GM23248 (cell line): ENCODE measurements around the gene COX7B. TPM values are rescaled to one million over a fixed set of nuclear protein-coding genes. Genes with fewer than 3 reads are reported as not detected.

ENCODE experiments used
- DNase-seq: peaks from one replicate; pipeline ENCODE4 v3.0.0-alpha.2; 2015
- H2AFZ ChIP-seq: fragments of 200-600 bp; sonication (generic); 2 replicates; pipeline ENCODE4 v1.6.1; 2016; ENCODE audit warnings: antibody characterized with exemption
- H3F3A ChIP-seq: fragments of 200-600 bp; sonication (generic); 2 replicates; pipeline ENCODE4 v1.6.1; 2016; ENCODE audit warnings: mild to moderate bottlenecking, antibody characterized with exemption, mixed run types; ENCODE audit not compliant: insufficient read depth
- H3K27ac ChIP-seq: fragments of 200-600 bp; sonication (generic); 2 replicates; pipeline ENCODE4 v1.5.1; 2016; ENCODE audit warnings: mild to moderate bottlenecking
- H3K27me3 ChIP-seq: fragments of 200-600 bp; sonication (generic); replicated peaks from 2 replicates; pipeline ENCODE4 v1.6.1; 2016; ENCODE audit warnings: mild to moderate bottlenecking; ENCODE audit not compliant: insufficient read depth
- H3K36me3 ChIP-seq: fragments of 200-600 bp; sonication (generic); 2 replicates; pipeline ENCODE4 v1.6.1; 2016; ENCODE audit warnings: low read depth, mild to moderate bottlenecking
- H3K4me1 ChIP-seq: fragments of 200-600 bp; sonication (generic); 2 replicates; pipeline ENCODE4 v1.6.1; 2016; ENCODE audit warnings: mild to moderate bottlenecking; ENCODE audit not compliant: insufficient read depth
- H3K4me2 ChIP-seq: fragments of 200-600 bp; sonication (generic); one replicate; pipeline ENCODE4 v1.6.1; 2016; ENCODE audit warnings: mild to moderate bottlenecking; ENCODE audit not compliant: unreplicated experiment
- H3K4me3 ChIP-seq: fragments of 200-600 bp; sonication (generic); 2 replicates; pipeline ENCODE4 v1.5.1; 2016; ENCODE audit warnings: mild to moderate bottlenecking
- H3K79me2 ChIP-seq: fragments of 200-600 bp; sonication (generic); 2 replicates; pipeline ENCODE4 v1.6.1; 2016; ENCODE audit warnings: mild to moderate bottlenecking; ENCODE audit not compliant: insufficient read depth
- H3K9ac ChIP-seq: fragments of 200-600 bp; sonication (generic); 2 replicates; pipeline ENCODE4 v1.6.1; 2016; ENCODE audit warnings: mild to moderate bottlenecking
- H3K9me2 ChIP-seq: fragments of 200-600 bp; sonication (generic); 2 replicates; pipeline ENCODE4 v1.6.1; 2016; ENCODE audit warnings: mixed run types, mild to moderate bottlenecking, moderate library complexity; ENCODE audit not compliant: insufficient read depth
- H3K9me3 ChIP-seq: fragments of 200-600 bp; sonication (generic); one replicate; pipeline ENCODE4 v1.6.1; 2017; ENCODE audit warnings: low read depth
- H4K20me1 ChIP-seq: fragments of 200-600 bp; sonication (generic); 2 replicates; pipeline ENCODE4 v1.6.0; 2016; ENCODE audit not compliant: insufficient read depth
- EZH2 ChIP-seq: fragments of 200-600 bp; sonication (generic); IDR thresholded peaks from 2 replicates; pipeline ENCODE4 v1.6.1; 2018; ENCODE audit warnings: antibody characterized with exemption, mild to moderate bottlenecking; ENCODE audit not compliant: insufficient read depth, poor library complexity, severe bottlenecking
- EZH2phosphoT487 ChIP-seq: fragments of 200-600 bp; sonication (generic); IDR thresholded peaks from 2 replicates; pipeline ENCODE4 v1.6.1; 2018; ENCODE audit warnings: antibody characterized with exemption, moderate library complexity, mild to moderate bottlenecking, low read depth; ENCODE audit not compliant: insufficient read depth
- WGBS, 2 experiments: methylation state at CpG; one replicate each; pipeline ENCODE4 v1.1.6; 2015 to 2017; ENCODE audit warnings: low lambda C conversion rate in 2 of 2, low coverage in 1 of 2; ENCODE audit errors: missing lambda C conversion rate in 2 of 2; 5-methylcytosine and 5-hydroxymethylcytosine counted together
- in situ Hi-C: fragments of 300-500 bp; cut with MboI; formaldehyde crosslinking; loops from 2 replicates; pipeline ENCODE4 v1.15.0; 2020
- polyA plus RNA-seq: library from polyadenylated mRNA; unstranded; fragments of >200 nt; fragmentation: Nextera tagmentation; extraction: Ambion mirVana; gene quantifications from 2 replicates; pipeline ENCODE4 v1.2.1, GENCODE V29; 2016
- total RNA-seq: library from RNA; depleted of rRNA; stranded (reverse); fragments of >200 nt; shearing (Covaris generic); gene quantifications from 2 replicates; pipeline ENCODE4 v1.2.3, GENCODE V29; 2014

The COX7B gene
- total and polyA plus RNA-seq, 2 experiments from 2014 or later: 168 to 335 TPM

DNA sequence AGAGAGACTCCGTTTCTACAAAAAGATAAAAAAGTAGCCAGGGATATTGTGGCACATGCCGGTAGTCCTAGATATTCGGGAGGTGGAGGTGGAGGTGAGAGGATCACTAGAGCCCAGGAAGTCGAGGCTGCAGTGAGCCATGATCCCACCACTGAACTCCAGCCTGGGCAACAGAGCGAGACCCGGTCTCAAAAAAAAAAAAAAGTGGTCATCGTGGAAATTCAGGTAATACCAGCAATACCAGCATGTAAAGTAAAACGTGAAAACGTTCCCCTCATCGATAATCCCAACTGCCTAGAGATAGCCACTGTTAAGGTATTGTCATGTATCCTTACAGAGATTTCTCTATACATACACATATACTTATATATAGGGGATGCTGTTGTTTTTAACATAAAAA lies 5.6 kb upstream of the COX7B start:
- H3K9me2 ChIP-seq: no peaks in the 10 kb centered on the region
- H4K20me1 ChIP-seq: no peaks in the 10 kb centered on the region
- TF ChIP-seq EZH2phosphoT487: no peak
- no peak for TF ChIP-seq EZH2
- no peaks in the 10 kb centered on the region for H3K27me3 ChIP-seq
- no peaks in the 10 kb centered on the region for H3K36me3 ChIP-seq
- H3F3A ChIP-seq: 0 out of 2 replicates have a peak, but pooled peaks cover 10% of the 10 kb centered on the region
- H3K4me3 ChIP-seq: peak overlapping the region; percentile 84
- H3K4me1 ChIP-seq: peaks cover 5% of the 10 kb centered on the region; the same call in 1 of the 2 replicates
- peak overlapping the region; percentile 86 for H3K4me2 ChIP-seq
- peaks cover 63% of the 10 kb centered on the region for H3K79me2 ChIP-seq
- no peak for DNase-seq
- H3K9ac ChIP-seq: peak overlapping the region; percentile 98; the same call in 1 of the 2 replicates
- H2AFZ ChIP-seq: no peak overlapping the region
- in situ Hi-C loops: no loop called here
- 89 to 97% methylated on average over 7 to 10 of the region's 10 CpGs for whole genome bisulfite sequencing, 2 experiments
- H3K9me3 ChIP-seq: no peaks in the 10 kb centered on the region
- no peak overlapping the region for H3K27ac ChIP-seq

DNA sequence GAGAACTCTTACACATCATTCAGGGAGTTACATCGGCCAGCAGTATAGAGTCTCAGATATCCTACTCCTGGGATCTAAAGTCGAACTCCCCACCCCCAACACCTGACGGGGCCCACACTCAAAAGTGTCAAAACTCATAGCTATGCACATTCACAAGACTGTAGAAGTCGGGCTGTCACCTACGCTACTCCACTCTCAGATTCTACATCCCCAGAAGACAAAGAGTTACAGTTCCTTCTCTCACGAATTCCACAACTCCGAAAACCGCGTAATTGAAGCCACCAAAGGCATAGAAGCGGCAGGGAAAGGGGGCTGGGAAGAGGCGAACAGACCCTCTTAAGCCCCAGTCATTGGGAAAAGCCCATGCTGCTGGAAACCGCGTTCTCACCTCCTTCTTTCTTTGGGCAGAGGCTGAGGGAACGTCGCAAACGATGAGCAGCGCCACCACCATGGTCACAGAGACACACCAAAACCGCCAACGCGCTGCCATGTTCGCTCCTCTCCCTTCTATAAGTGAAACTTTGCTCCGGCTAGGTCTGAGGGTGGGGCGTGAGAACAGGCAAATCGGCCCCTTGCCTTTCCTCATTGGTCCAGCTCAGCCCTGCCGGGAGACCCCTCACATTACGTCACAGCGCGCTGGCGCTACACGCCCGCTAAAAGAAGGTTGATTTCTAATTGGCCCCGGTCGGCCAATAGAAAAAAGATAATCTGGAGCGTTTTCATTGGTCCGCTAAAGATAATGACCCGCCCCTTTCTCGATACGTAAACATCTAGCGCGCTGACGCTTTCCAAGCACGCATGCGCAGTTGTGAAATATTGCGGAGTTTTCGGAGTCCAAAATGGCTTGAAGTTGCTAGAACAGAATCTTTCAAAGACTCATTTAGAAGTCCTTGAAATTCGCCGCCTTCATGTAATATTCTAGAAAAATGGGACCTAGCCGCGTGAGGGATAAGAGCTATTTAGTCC lies 4.1 kb upstream of the COX7B start, which contains the start of gene MAGT1:
MAGT1 (minus strand) TSS at position 515 of the 966 bp plus-strand sequence; CDS start at position 490, 25 bp downstream.
- Histone ChIP-seq H3K27ac (peak within 1 kb of the TSS; percentile 97), H3K27me3 (no peaks in the 10 kb centered on the region), H3K9ac (peak within 1 kb of the TSS; percentile 98), H2AFZ (peak within 1 kb of the TSS; percentile 83), H3K9me2 (no peaks in the 10 kb centered on the region), H3K4me2 (peak within 1 kb of the TSS; percentile 86), H3K9me3 (no peaks in the 10 kb centered on the region), H3K4me1 (peaks cover 5% of the 10 kb centered on the region; the same call in 1 of the 2 replicates), H3K79me2 (peaks cover 56% of the 10 kb centered on the region), H4K20me1 (no peaks in the 10 kb centered on the region), H3K4me3 (peak within 1 kb of the TSS; percentile 84), H3F3A (peaks cover 19% of the 10 kb centered on the region), H3K36me3 (no peaks in the 10 kb centered on the region)
- in situ Hi-C loops: no loop called here
- peak; percentile 94 for DNase-seq
- no peak for TF ChIP-seq EZH2
- no peak for TF ChIP-seq EZH2phosphoT487
- WGBS, 2 experiments: 0 to 1% methylated on average over 35 to 38 of the region's 49 CpGs

DNA sequence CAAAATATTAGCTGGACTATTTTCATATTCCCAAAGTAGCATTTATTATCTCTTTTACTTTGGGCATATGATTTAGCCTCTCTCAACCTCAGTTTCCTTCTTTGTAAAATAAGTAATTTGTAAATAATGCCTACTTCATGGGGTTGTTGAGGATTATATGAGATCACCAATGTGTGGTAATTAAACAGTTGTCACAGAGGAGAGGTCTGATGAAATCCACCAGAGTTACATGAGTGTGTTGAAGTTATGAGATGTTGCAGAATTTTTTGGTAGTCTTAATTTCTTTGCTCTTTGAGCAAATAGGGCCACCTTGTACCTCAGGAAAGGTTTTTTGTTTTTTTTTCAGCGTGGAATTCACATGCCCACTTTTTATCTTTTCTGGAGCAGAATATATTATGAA lies 1.4 kb downstream of the COX7B start:
- no peaks in the 10 kb centered on the region; the same call in 1 of the 2 replicates for H3K36me3 ChIP-seq
- no peak overlapping the region for H2AFZ ChIP-seq
- no peaks in the 10 kb centered on the region for H3K9me3 ChIP-seq
- peaks cover 11% of the 10 kb centered on the region for H3K4me1 ChIP-seq
- peak; percentile 51 for DNase-seq
- peaks cover 9% of the 10 kb centered on the region for H3F3A ChIP-seq
- peak overlapping the region; percentile 97 for H3K4me3 ChIP-seq
- H4K20me1 ChIP-seq: no peaks in the 10 kb centered on the region
- no peaks in the 10 kb centered on the region for H3K9me2 ChIP-seq
- 100% methylated on average over 1 of the region's 1 CpG for WGBS, 2 experiments
- peaks cover 47% of the 10 kb centered on the region for H3K79me2 ChIP-seq
- in situ Hi-C loops: no loop called here
- H3K9ac ChIP-seq: peak overlapping the region; percentile 97
- peak overlapping the region; percentile 95 for H3K4me2 ChIP-seq
- no peaks in the 10 kb centered on the region for H3K27me3 ChIP-seq
- peak overlapping the region; percentile 87 for H3K27ac ChIP-seq
- TF ChIP-seq EZH2phosphoT487 (no peak), EZH2 (no peak)

DNA sequence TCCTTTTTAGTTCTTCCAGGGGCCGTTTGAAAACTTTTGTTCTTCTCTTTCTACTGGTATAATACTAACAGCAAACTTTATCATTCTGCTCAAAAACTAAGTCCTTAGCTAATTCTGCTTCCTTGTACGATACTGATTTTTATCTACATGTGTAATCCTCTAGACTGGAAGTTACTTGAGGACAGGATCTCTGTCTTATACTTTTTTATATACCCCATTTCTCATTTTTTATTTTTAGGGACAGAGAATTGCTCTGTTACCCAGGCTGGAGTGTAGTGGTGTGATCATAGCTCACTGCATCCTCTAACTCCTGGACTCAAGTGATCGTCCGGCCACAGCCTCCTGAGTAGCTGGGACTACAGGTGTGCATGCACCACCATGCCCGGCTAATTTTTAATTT lies 2.2 kb downstream of the COX7B start:
- H3K27me3 ChIP-seq: no peaks in the 10 kb centered on the region
- in situ Hi-C loops: no loop called here
- WGBS, 2 experiments: 85 to 86% methylated on average over 5 of the region's 5 CpGs
- no peak for DNase-seq
- H3K4me3 ChIP-seq: no peak overlapping the region
- H4K20me1 ChIP-seq: no peaks in the 10 kb centered on the region
- peaks cover 9% of the 10 kb centered on the region for H3F3A ChIP-seq
- H3K79me2 ChIP-seq: peaks cover 47% of the 10 kb centered on the region
- H3K9ac ChIP-seq: no peak overlapping the region
- peaks cover 11% of the 10 kb centered on the region for H3K4me1 ChIP-seq
- no peak for TF ChIP-seq EZH2
- no peak for TF ChIP-seq EZH2phosphoT487
- H3K9me3 ChIP-seq: no peaks in the 10 kb centered on the region
- no peaks in the 10 kb centered on the region for H3K9me2 ChIP-seq
- no peak overlapping the region for H3K27ac ChIP-seq
- H3K4me2 ChIP-seq: no peak overlapping the region
- H3K36me3 ChIP-seq: no peaks in the 10 kb centered on the region; the same call in 1 of the 2 replicates
- no peak overlapping the region for H2AFZ ChIP-seq
